Stimulated activated CD4-positive, alpha-beta T cell treated with anti-CD3 and anti-CD28 coated beads, Interleukin-15, amount 100 ng/mL, for 1 hour (primary cell): ENCODE results near the gene SYCE1L.
"Not testable (repeated sequence)": the region's sequence is repeated elsewhere in the genome, so short reads cannot be mapped to it uniquely, and the experiment has no call there.

Experiments used
- DNase-seq, 2 donors: peaks; one replicate each; pipeline ENCODE4 v3.0.0-alpha.2; 2020; ENCODE audit warnings: low read depth in 1 of 2, low spot score in 1 of 2

SYCE1L gene

GRCh38 chr16:77199211-77199610, at the start of gene SYCE1L:
SYCE1L (plus strand) TSS chr16:77199408; CDS start chr16:77199452, 44 bp downstream.
- DNase-seq: no peak

GRCh38 chr16:77157346-77158058, 41.7 kb upstream of the SYCE1L start:
- DNase-seq: no peak

- DNase-seq: no peak
Observed at GRCh38 chr16:77158293-77158692, 40.9 kb upstream of the SYCE1L start.

GRCh38 chr16:77165006-77165405, 34.2 kb upstream of the SYCE1L start:
- DNase-seq: no peak

GRCh38 chr16:77165536-77166236, 33.5 kb upstream of the SYCE1L start:
- DNase-seq: not testable (repeated sequence)

- DNase-seq: no peak
Observed at GRCh38 chr16:77166726-77167125, 32.5 kb upstream of the SYCE1L start.

- DNase-seq: no peak
Observed at GRCh38 chr16:77168901-77169300, 30.3 kb upstream of the SYCE1L start.

GRCh38 chr16:77169650-77170236, 29.5 kb upstream of the SYCE1L start:
- no peak for DNase-seq

GRCh38 chr16:77170805-77171204, 28.4 kb upstream of the SYCE1L start:
- DNase-seq: no peak

GRCh38 chr16:77171745-77172635, 27.2 kb upstream of the SYCE1L start:
- DNase-seq: no peak

- no peak for DNase-seq
Observed at GRCh38 chr16:77172951-77173350, 26.3 kb upstream of the SYCE1L start.

GRCh38 chr16:77183137-77183536, 16.1 kb upstream of the SYCE1L start:
- DNase-seq: no peak

- DNase-seq: not testable (repeated sequence)
Observed at GRCh38 chr16:77186298-77186697, 12.9 kb upstream of the SYCE1L start.

GRCh38 chr16:77190190-77190477, 9.1 kb upstream of the SYCE1L start:
- no peak for DNase-seq

GRCh38 chr16:77190478-77191258, 8.5 kb upstream of the SYCE1L start, which contains the start of gene MON1B:
MON1B (plus strand) TSS chr16:77191190; CDS start chr16:77191486, 296 bp downstream.
- peak; percentile 81 to 84 for DNase-seq

GRCh38 chr16:77191259-77191969, 7.8 kb upstream of the SYCE1L start:
- no peak for DNase-seq

GRCh38 chr16:77193377-77193776, 5.8 kb upstream of the SYCE1L start:
- DNase-seq: no peak

GRCh38 chr16:77194295-77195231, 4.6 kb upstream of the SYCE1L start:
- DNase-seq: no peak

- DNase-seq: no peak
Observed at GRCh38 chr16:77195411-77195810, 3.8 kb upstream of the SYCE1L start.
